Germinal center (tissue), 1 donor: ENCODE data around the gene ITGB2.
"Not testable (repeated sequence)": the region's sequence is repeated elsewhere in the genome, so short reads cannot be mapped to it uniquely, and the experiment has no call there.

Experiments used
- DNase-seq: peaks from one replicate; pipeline ENCODE4 v3.0.0; 2012; ENCODE audit warnings: mixed read lengths, low spot score

The ITGB2 gene

DNA sequence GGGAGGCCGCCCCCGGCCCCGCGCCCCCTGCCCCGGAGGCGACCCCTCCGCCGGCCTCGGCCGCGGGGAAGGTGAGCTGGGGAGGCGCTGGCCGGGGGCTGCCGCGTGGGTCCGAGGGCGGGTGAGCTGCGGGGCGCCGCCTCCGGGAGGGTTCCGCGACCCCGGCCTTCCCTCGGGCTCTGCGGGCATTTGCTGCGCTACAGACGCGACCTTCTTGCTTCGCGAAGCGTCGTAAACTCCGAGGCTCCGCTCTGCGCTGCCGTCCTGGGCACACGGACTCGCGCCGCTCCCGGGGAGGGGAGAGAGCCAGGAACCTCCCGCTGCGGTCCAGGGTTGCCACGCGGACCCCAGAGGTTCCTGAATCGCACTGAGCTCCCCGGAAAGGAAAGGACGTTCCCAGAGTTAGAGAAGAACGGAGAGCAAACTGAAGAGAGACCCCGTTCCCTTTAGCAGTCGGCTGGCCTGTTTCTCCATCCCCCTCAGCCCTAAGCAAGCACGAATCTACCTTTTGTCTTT, 19.5 kb upstream of the ITGB2 start:
- no peak for DNase-seq

GRCh38 chr21:44939532-44940115, 18.9 kb upstream of the ITGB2 start, which contains the start of gene SLX9:
Gene SLX9, plus strand, starts transcription at chr21:44940029. Its CDS starts 29 bp downstream, at chr21:44940058.
- peak; percentile 86 for DNase-seq

DNA sequence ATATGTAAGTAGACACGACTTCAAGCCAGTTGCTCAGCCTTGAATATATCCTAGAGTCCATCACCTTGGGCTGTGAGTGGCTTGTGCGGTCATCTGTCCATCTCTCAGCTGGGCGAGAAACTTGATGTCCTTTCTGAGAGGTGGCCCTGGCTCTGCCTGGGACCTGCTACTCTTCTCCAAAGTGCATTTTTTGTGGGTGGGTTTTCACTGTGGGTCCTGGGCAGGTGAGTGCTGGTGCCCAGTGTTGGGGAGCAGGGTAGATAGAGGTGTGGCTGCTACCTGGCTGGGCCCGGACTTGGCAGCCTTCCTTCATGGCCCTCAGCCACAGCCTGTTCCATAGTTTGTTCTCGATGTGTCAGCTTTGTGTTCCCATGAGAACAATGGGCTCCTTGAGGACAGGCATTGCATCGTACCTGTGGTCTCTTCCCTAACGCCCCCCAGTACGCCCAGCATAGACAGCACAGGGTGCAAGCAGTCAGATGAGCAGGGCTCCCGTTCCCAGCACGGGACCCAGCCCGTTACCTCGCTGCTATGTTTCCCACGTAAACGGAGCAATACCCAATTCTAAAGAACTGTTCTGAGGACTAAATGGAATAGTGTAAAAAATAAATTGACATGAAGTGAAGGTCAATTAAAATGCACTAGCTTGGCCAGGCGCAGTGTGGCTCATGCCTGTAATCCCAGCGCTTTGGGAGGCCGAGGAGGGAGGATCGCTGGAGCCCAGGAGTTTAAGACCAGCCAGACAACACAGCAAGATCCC, 18.3 kb upstream of the ITGB2 start:
- DNase-seq: no peak

- DNase-seq: no peak
Measured at GRCh38 chr21:44935533-44935927, 14.8 kb upstream of the ITGB2 start.

- DNase-seq: no peak
Measured at GRCh38 chr21:44934797-44935532, 14.3 kb upstream of the ITGB2 start.

DNA sequence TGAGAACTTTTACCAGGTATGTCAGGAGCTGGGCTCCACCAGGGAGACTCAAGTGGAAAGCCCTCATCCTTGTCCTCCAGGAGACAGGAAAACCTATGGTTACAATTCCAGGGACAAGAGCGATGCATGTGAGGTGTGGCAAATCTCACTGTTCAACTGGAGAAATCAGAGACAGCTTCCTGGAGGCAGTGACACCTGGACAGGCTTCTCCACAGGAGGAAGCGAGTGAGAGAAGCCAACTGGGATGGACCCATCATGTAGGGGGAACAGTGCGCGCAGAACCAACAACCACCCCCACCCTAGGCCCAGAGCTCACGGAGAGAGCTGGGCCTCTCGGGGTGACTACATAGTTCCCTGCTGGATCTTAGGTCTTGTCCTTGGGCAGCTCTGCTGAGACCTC, 13.6 kb upstream of the ITGB2 start:
- DNase-seq: no peak

GRCh38 chr21:44933918-44934260, 13.2 kb upstream of the ITGB2 start:
- no peak for DNase-seq

- no peak for DNase-seq
Measured at GRCh38 chr21:44933199-44933917, 12.7 kb upstream of the ITGB2 start.

- peak; percentile 74 for DNase-seq
Measured at GRCh38 chr21:44932408-44933181, 11.9 kb upstream of the ITGB2 start.

DNA sequence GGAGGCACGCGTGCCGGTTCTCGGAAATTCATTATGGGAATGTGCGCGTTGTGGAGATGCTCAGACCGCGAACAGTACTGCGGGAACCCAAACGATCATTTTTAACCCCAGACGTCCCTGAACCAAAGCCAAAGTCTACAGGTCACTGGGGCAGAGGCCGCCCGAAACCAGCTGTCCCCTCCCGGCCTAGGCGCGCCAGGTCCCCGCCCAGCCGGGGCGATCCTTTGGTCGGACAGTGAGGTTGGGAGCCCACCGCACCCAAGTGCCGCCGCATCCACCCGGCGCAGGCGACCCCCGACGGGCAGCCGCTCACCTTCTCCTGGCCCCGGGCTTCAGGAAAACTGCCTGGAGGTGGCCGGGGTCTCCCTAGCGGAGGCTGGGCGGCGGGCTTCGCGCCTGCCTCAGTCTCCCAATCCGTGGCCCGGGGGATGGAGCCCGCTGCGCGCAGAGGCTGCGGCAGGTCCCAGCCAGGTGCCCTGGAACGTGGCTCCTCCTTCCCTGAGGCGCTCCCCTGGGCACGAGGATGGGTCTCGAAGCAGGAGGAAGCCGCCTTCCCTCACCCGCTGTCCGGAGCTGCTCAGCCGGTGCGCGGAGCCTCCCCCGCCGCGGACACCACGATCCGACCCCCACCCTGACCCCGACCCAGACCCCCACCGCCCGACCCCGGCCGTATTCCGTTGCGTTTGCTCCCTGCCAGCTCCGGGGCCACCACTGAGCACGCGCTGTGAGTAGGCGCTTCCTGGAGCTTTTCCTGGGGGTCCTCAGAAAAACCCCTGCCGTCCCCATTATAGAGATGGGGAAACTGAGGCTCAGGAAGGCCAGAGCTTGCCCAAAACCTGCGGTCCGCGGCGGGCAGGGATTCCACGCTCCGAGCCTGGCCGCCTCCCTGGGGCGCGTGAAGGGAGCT, 11.1 kb upstream of the ITGB2 start:
- DNase-seq: no peak

DNA sequence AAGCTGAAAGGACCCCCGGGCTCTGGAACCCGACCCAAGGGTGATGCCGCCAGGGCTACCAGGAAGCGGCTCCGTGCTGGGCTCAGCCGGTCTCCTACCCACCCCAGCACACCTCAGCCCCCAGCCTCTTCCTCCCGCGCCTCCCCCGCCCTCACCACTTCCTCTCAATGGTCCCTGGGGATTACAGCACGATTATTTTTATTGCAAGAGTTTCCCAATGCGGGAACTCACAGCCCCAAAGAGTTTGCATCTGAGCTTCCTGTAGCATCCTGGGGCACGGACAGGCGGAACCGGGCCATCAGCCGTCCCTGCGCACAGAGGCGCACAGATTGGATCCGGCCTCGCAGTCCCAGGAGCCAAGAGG, 10.4 kb upstream of the ITGB2 start:
- peak; percentile 86 for DNase-seq

GRCh38 chr21:44930543-44930981, 9.9 kb upstream of the ITGB2 start:
- DNase-seq: peak; percentile 72

- no peak for DNase-seq
Measured at GRCh38 chr21:44929799-44930542, 9.3 kb upstream of the ITGB2 start.

GRCh38 chr21:44929242-44929798, 8.6 kb upstream of the ITGB2 start:
- DNase-seq: no peak

DNA sequence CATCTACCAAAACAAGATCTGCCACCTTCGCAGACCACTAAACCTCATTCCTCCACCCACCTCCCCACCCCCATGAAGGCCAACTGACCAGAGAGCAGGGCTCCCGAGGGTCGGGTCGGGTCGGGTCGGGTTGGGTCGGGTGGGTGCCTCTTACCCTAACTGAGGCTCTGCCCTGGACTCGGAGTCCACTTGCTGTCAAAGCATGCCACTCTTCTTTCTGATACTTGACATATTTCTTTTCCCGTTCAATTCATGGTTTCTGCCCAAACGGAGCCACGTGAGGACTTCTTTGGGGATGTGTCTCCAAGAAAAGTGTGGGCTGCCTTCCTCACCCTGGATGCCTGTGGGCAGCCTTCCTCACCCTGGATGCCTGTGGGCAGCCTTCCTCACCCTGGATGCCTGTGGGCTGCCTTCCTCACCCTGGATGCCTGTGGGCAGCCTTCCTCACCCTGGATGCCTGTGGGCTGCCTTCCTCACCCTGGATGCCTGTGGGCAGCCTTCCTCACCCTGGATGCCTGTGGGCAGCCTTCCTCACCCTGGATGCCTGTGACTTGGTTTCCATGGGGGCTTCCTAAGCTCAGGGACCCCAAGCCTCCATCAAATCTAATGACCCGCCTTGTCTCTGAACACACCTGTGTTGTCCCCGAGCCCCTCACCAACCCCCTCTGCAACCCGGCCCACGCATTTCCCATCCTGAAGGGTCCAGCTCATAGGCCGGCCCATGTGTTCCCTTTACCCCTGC, 8.0 kb upstream of the ITGB2 start:
- not testable (repeated sequence) for DNase-seq

DNA sequence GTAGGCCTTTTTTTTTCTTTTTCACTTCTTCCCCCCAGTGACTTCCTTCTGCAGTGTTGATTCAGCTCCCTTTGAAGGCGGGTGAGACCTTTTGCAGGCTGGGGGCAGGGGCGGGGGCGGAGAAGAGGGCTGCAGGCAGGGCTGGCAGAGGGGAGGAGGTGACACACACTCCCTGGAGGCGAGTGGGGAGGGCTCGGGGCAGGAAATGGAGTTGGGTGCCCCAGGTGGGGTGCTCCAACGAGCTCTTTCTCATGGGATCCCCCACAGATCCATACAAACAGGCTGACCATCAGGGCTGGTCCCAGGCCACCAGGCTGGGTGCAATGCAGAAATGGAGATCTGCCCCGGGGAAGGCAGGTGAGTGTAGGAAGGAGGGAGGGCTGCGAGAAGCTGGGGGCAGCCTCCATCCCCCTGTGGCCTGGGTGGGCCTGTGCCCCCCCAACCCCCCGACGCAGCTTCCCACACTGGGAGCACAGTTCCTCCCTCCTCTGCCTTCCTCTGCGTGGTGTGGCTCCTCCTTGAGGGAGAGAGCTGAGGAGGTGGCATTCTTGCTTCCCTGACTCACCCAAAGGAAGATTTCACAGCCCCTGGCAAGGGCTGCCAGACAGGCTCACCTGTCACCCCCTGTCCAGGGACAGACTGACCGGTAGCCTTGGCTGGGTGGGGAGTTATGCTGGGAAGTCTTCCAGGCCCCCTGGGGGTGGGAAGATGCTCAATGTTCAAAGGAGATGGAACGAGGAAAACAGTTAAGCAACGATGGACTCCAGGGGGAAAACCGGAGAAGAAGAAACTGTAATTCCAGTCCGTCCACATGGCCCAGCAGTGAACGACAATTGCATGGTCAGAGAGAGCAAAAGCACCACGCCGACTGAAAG, 7.1 kb upstream of the ITGB2 start:
- peak; percentile 72 for DNase-seq

- no peak for DNase-seq
Measured at GRCh38 chr21:44927259-44927586, 6.5 kb upstream of the ITGB2 start.
